ENCODE results near the gene SYCP2.

- TF ChIP-seq CTCF (conservative IDR thresholded peaks at IDR 0.05 in 1 of 2, IDR thresholded peaks at IDR 0.05 in 1 of 2; ENCODE audit: low read depth in 1 of 2, low read length in 2 of 2) (no peak), EZH2 (IDR thresholded peaks at IDR 0.05; ENCODE audit: low read length, missing control alignments) (no peak)
These were observed 41.9 kb downstream of the SYCP2 start for GRCh38 chr20:59891581-59891980.

Data from fibroblast of lung (primary cell).